ENCODE results near the gene USP13.

Gene USP13

GRCh38 chr3:179697736-179698332, 45.0 kb downstream of the USP13 start:
- H3K4me1 ChIP-seq (ENCODE audit: control insufficient read depth, insufficient read depth, low read length): no peaks in the 10 kb centered on the region
- peaks cover 0 to 2% of the 10 kb centered on the region in 2 donors for H3K36me3 ChIP-seq (ENCODE audit: control insufficient read depth in 2 of 2, insufficient read depth in 2 of 2, low read length in 2 of 2)
- H3K9me3 ChIP-seq (ENCODE audit: control insufficient read depth in 2 of 2, low read length in 2 of 2): no peaks in the 10 kb centered on the region
- no peaks in the 10 kb centered on the region for H3K27me3 ChIP-seq (ENCODE audit: control insufficient read depth in 1 of 2, insufficient read depth in 2 of 2, low read length in 2 of 2)
- no peak overlapping the region for H3K9ac ChIP-seq (ENCODE audit: low read length in 2 of 2)
- H3K4me3 ChIP-seq (ENCODE audit: low read length in 2 of 2): no peak overlapping the region
- no peak overlapping the region for H3K27ac ChIP-seq (ENCODE audit: low read length)

GRCh38 chr3:179700716-179701115, 47.9 kb downstream of the USP13 start:
- Histone ChIP-seq H3K27ac (ENCODE audit: low read length) (no peak overlapping the region), H3K4me1 (ENCODE audit: control insufficient read depth, insufficient read depth, low read length) (no peaks in the 10 kb centered on the region), H3K36me3 (ENCODE audit: control insufficient read depth in 2 of 2, insufficient read depth in 2 of 2, low read length in 2 of 2) (peaks cover 0 to 5% of the 10 kb centered on the region in 2 donors), H3K27me3 (ENCODE audit: control insufficient read depth in 1 of 2, insufficient read depth in 2 of 2, low read length in 2 of 2) (no peaks in the 10 kb centered on the region), H3K9me3 (ENCODE audit: control insufficient read depth in 2 of 2, low read length in 2 of 2) (no peaks in the 10 kb centered on the region), H3K4me3 (ENCODE audit: low read length in 2 of 2) (no peak overlapping the region), H3K9ac (ENCODE audit: low read length in 2 of 2) (no peak overlapping the region)

GRCh38 chr3:179701176-179701827, 48.5 kb downstream of the USP13 start:
- Histone ChIP-seq H3K27me3 (ENCODE audit: control insufficient read depth in 1 of 2, insufficient read depth in 2 of 2, low read length in 2 of 2) (no peaks in the 10 kb centered on the region), H3K27ac (ENCODE audit: low read length) (no peak overlapping the region), H3K9ac (ENCODE audit: low read length in 2 of 2) (no peak overlapping the region), H3K4me1 (ENCODE audit: control insufficient read depth, insufficient read depth, low read length) (no peaks in the 10 kb centered on the region), H3K9me3 (ENCODE audit: control insufficient read depth in 2 of 2, low read length in 2 of 2) (no peaks in the 10 kb centered on the region), H3K36me3 (ENCODE audit: control insufficient read depth in 2 of 2, insufficient read depth in 2 of 2, low read length in 2 of 2) (peaks cover 0 to 5% of the 10 kb centered on the region in 2 donors), H3K4me3 (ENCODE audit: low read length in 2 of 2) (no peak overlapping the region)

- H3K27me3 ChIP-seq (ENCODE audit: control insufficient read depth in 1 of 2, insufficient read depth in 2 of 2, low read length in 2 of 2): no peaks in the 10 kb centered on the region
- H3K4me3 ChIP-seq (ENCODE audit: low read length in 2 of 2): no peak overlapping the region
- no peak overlapping the region for H3K9ac ChIP-seq (ENCODE audit: low read length in 2 of 2)
- no peak overlapping the region for H3K27ac ChIP-seq (ENCODE audit: low read length)
- no peaks in the 10 kb centered on the region for H3K9me3 ChIP-seq (ENCODE audit: control insufficient read depth in 2 of 2, low read length in 2 of 2)
- peaks cover 0 to 6% of the 10 kb centered on the region in 2 donors for H3K36me3 ChIP-seq (ENCODE audit: control insufficient read depth in 2 of 2, insufficient read depth in 2 of 2, low read length in 2 of 2)
- H3K4me1 ChIP-seq (ENCODE audit: control insufficient read depth, insufficient read depth, low read length): no peaks in the 10 kb centered on the region
These were observed 49.6 kb downstream of the USP13 start for GRCh38 chr3:179702271-179702947.

GRCh38 chr3:179703816-179704215, 51.0 kb downstream of the USP13 start:
- Histone ChIP-seq H3K27ac (ENCODE audit: low read length) (no peak overlapping the region), H3K4me3 (ENCODE audit: low read length in 2 of 2) (no peak overlapping the region)

GRCh38 chr3:179706233-179706632, 53.4 kb downstream of the USP13 start:
- H3K4me1 ChIP-seq (ENCODE audit: control insufficient read depth, insufficient read depth, low read length): no peaks in the 10 kb centered on the region
- H3K4me3 ChIP-seq (ENCODE audit: low read length in 2 of 2): no peak overlapping the region
- H3K9me3 ChIP-seq (ENCODE audit: control insufficient read depth in 2 of 2, low read length in 2 of 2): no peaks in the 10 kb centered on the region
- H3K36me3 ChIP-seq (ENCODE audit: control insufficient read depth in 2 of 2, insufficient read depth in 2 of 2, low read length in 2 of 2): peaks cover 5 to 10% of the 10 kb centered on the region in 2 donors
- no peak overlapping the region for H3K9ac ChIP-seq (ENCODE audit: low read length in 2 of 2)
- H3K27me3 ChIP-seq (ENCODE audit: control insufficient read depth in 1 of 2, insufficient read depth in 2 of 2, low read length in 2 of 2): no peaks in the 10 kb centered on the region
- H3K27ac ChIP-seq (ENCODE audit: low read length): no peak overlapping the region

More at GRCh38 chr3:179703816-179704215, 51.0 kb downstream of the USP13 start:
- Histone ChIP-seq H3K27me3 (ENCODE audit: control insufficient read depth in 1 of 2, insufficient read depth in 2 of 2, low read length in 2 of 2) (no peaks in the 10 kb centered on the region), H3K9ac (ENCODE audit: low read length in 2 of 2) (no peak overlapping the region), H3K36me3 (ENCODE audit: control insufficient read depth in 2 of 2, insufficient read depth in 2 of 2, low read length in 2 of 2) (peaks cover 1 to 10% of the 10 kb centered on the region in 2 donors), H3K4me1 (ENCODE audit: control insufficient read depth, insufficient read depth, low read length) (no peaks in the 10 kb centered on the region), H3K9me3 (ENCODE audit: control insufficient read depth in 2 of 2, low read length in 2 of 2) (no peaks in the 10 kb centered on the region)

GRCh38 chr3:179710079-179710478, 57.2 kb downstream of the USP13 start:
- Histone ChIP-seq H3K27me3 (ENCODE audit: control insufficient read depth in 1 of 2, insufficient read depth in 2 of 2, low read length in 2 of 2) (no peaks in the 10 kb centered on the region), H3K9me3 (ENCODE audit: control insufficient read depth in 2 of 2, low read length in 2 of 2) (no peaks in the 10 kb centered on the region), H3K9ac (ENCODE audit: low read length in 2 of 2) (no peak overlapping the region), H3K36me3 (ENCODE audit: control insufficient read depth in 2 of 2, insufficient read depth in 2 of 2, low read length in 2 of 2) (peaks cover 5% of the 10 kb centered on the region in 2 donors), H3K27ac (ENCODE audit: low read length) (no peak overlapping the region), H3K4me3 (ENCODE audit: low read length in 2 of 2) (no peak overlapping the region), H3K4me1 (ENCODE audit: control insufficient read depth, insufficient read depth, low read length) (no peaks in the 10 kb centered on the region)

- Histone ChIP-seq H3K4me3 (ENCODE audit: low read length in 2 of 2) (no peak overlapping the region), H3K27ac (ENCODE audit: low read length) (no peak overlapping the region), H3K36me3 (ENCODE audit: control insufficient read depth in 2 of 2, insufficient read depth in 2 of 2, low read length in 2 of 2) (peaks cover under 1 to 7% of the 10 kb centered on the region in 2 donors), H3K9me3 (ENCODE audit: control insufficient read depth in 2 of 2, low read length in 2 of 2) (no peaks in the 10 kb centered on the region), H3K9ac (ENCODE audit: low read length in 2 of 2) (no peak overlapping the region), H3K27me3 (ENCODE audit: control insufficient read depth in 1 of 2, insufficient read depth in 2 of 2, low read length in 2 of 2) (no peaks in the 10 kb centered on the region), H3K4me1 (ENCODE audit: control insufficient read depth, insufficient read depth, low read length) (no peaks in the 10 kb centered on the region)
These were observed 60.8 kb downstream of the USP13 start for GRCh38 chr3:179713643-179714090.

GRCh38 chr3:179715582-179715981, 62.7 kb downstream of the USP13 start:
- no peaks in the 10 kb centered on the region for H3K4me1 ChIP-seq (ENCODE audit: control insufficient read depth, insufficient read depth, low read length)
- H3K9me3 ChIP-seq (ENCODE audit: control insufficient read depth in 2 of 2, low read length in 2 of 2): no peaks in the 10 kb centered on the region
- no peak overlapping the region for H3K9ac ChIP-seq (ENCODE audit: low read length in 2 of 2)
- H3K27me3 ChIP-seq (ENCODE audit: control insufficient read depth in 1 of 2, insufficient read depth in 2 of 2, low read length in 2 of 2): no peaks in the 10 kb centered on the region
- H3K4me3 ChIP-seq (ENCODE audit: low read length in 2 of 2): no peak overlapping the region
- H3K36me3 ChIP-seq (ENCODE audit: control insufficient read depth in 2 of 2, insufficient read depth in 2 of 2, low read length in 2 of 2): peaks cover 2% of the 10 kb centered on the region in 2 donors
- H3K27ac ChIP-seq (ENCODE audit: low read length): no peak overlapping the region

- Histone ChIP-seq H3K27me3 (ENCODE audit: control insufficient read depth in 1 of 2, insufficient read depth in 2 of 2, low read length in 2 of 2) (no peaks in the 10 kb centered on the region), H3K4me1 (ENCODE audit: control insufficient read depth, insufficient read depth, low read length) (no peaks in the 10 kb centered on the region), H3K4me3 (ENCODE audit: low read length in 2 of 2) (no peak overlapping the region), H3K9me3 (ENCODE audit: control insufficient read depth in 2 of 2, low read length in 2 of 2) (no peaks in the 10 kb centered on the region), H3K9ac (ENCODE audit: low read length in 2 of 2) (no peak overlapping the region), H3K27ac (ENCODE audit: low read length) (no peak overlapping the region), H3K36me3 (ENCODE audit: control insufficient read depth in 2 of 2, insufficient read depth in 2 of 2, low read length in 2 of 2) (peaks cover 2% of the 10 kb centered on the region in 2 donors)
These were observed 63.4 kb downstream of the USP13 start for GRCh38 chr3:179716226-179716625.

GRCh38 chr3:179716811-179717210, 64.0 kb downstream of the USP13 start:
- no peaks in the 10 kb centered on the region for H3K4me1 ChIP-seq (ENCODE audit: control insufficient read depth, insufficient read depth, low read length)
- no peak overlapping the region for H3K4me3 ChIP-seq (ENCODE audit: low read length in 2 of 2)
- no peaks in the 10 kb centered on the region for H3K27me3 ChIP-seq (ENCODE audit: control insufficient read depth in 1 of 2, insufficient read depth in 2 of 2, low read length in 2 of 2)
- H3K36me3 ChIP-seq (ENCODE audit: control insufficient read depth in 2 of 2, insufficient read depth in 2 of 2, low read length in 2 of 2): peaks cover 2 to 5% of the 10 kb centered on the region in 2 donors
- H3K9ac ChIP-seq (ENCODE audit: low read length in 2 of 2): no peak overlapping the region
- no peak overlapping the region for H3K27ac ChIP-seq (ENCODE audit: low read length)
- no peaks in the 10 kb centered on the region for H3K9me3 ChIP-seq (ENCODE audit: control insufficient read depth in 2 of 2, low read length in 2 of 2)

Measured in stomach smooth muscle (tissue), 2 donors.